Glutamatergic neuron (in vitro differentiated cells): ENCODE results near the gene ARFIP1. TPM values are rescaled to one million over a fixed set of nuclear protein-coding genes. Genes with fewer than 3 reads are reported as not detected.

Source experiments
- DNase-seq: peaks from one replicate; pipeline ENCODE4 v3.0.0; 2022
- H3K27ac Mint-ChIP-seq: one replicate; pipeline ENCODE4 v1.8.0; 2020; ENCODE audit warnings: mild to moderate bottlenecking, mixed read lengths, inconsistent platforms; ENCODE audit not compliant: unreplicated experiment
- H3K27me3 Mint-ChIP-seq: one replicate; pipeline ENCODE4 v1.8.0; 2020; ENCODE audit warnings: mild to moderate bottlenecking, moderate library complexity, mixed read lengths, inconsistent platforms; ENCODE audit not compliant: unreplicated experiment
- H3K36me3 Mint-ChIP-seq: one replicate; pipeline ENCODE4 v1.8.0; 2020; ENCODE audit warnings: mild to moderate bottlenecking, mixed read lengths, inconsistent platforms; ENCODE audit not compliant: unreplicated experiment
- H3K4me1 Mint-ChIP-seq: one replicate; pipeline ENCODE4 v1.8.0; 2020; ENCODE audit warnings: mild to moderate bottlenecking, low read depth, mixed read lengths, inconsistent platforms; ENCODE audit not compliant: unreplicated experiment
- H3K4me3 Mint-ChIP-seq: one replicate; pipeline ENCODE4 v1.8.0; 2020; ENCODE audit warnings: mild to moderate bottlenecking, mixed read lengths, inconsistent platforms; ENCODE audit not compliant: unreplicated experiment
- H3K9me3 Mint-ChIP-seq: one replicate; pipeline ENCODE4 v1.8.0; 2020; ENCODE audit warnings: mild to moderate bottlenecking, moderate library complexity, mixed read lengths, inconsistent platforms; ENCODE audit not compliant: unreplicated experiment
- CTCF ChIP-seq: fragments of 200-600 bp; sonication (generic); IDR thresholded peaks from one replicate; pipeline ENCODE4 v1.5.0; 2021; ENCODE audit not compliant: partially characterized antibody, unreplicated experiment
- total RNA-seq: library from RNA; stranded (reverse); fragmentation: NEBNext Ultra II Directional; extraction: Animal tissue kit (Norgen Biotek cat#: 25700); gene quantifications from one replicate; pipeline ENCODE4 v1.2.1, GENCODE V29; 2021; ENCODE audit not compliant: unreplicated experiment

Gene ARFIP1
- total RNA-seq, 1 donor from 2014 or later, result 22.2 TPM

DNA sequence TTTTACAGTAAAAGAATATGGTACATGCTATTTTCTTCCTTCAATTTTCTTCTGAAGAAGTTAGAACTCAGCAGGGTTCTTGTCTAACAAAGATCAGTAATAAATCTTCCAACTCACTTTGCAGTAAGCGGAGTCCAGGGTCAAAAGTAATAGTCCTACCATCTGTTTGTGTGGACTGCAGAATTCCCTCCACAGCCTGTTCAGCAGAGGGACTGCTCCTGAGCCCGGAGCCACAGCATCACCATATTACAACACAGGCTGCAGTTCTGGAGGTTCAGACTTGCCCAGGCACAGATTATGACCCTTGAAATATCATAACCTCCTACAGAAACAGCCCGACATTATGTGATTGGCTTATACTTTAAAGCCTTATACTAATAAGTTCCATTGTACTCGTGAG lies 166.7 kb downstream of the ARFIP1 start:
- peaks cover 8% of the 10 kb centered on the region for H3K9me3 Mint-ChIP-seq
- H3K36me3 Mint-ChIP-seq, result peaks cover 9% of the 10 kb centered on the region
- no peak for DNase-seq
- peak overlapping the region; percentile 82 for H3K27ac Mint-ChIP-seq
- H3K27me3 Mint-ChIP-seq, result peaks cover 4% of the 10 kb centered on the region
- peaks cover 67% of the 10 kb centered on the region for H3K4me1 Mint-ChIP-seq
- H3K4me3 Mint-ChIP-seq, result peak overlapping the region; percentile 41
- TF ChIP-seq CTCF, result no peak

GRCh38 chr4:152947311-152947710 lies 167.6 kb downstream of the ARFIP1 start:
- H3K27me3 Mint-ChIP-seq, result peaks cover 4% of the 10 kb centered on the region
- peak overlapping the region; percentile 75 for H3K4me3 Mint-ChIP-seq
- H3K27ac Mint-ChIP-seq, result peak overlapping the region; percentile 93
- peaks cover 5% of the 10 kb centered on the region for H3K9me3 Mint-ChIP-seq
- H3K36me3 Mint-ChIP-seq, result peaks cover 9% of the 10 kb centered on the region
- peaks cover 64% of the 10 kb centered on the region for H3K4me1 Mint-ChIP-seq
- DNase-seq, result peak; percentile 56
- no peak for TF ChIP-seq CTCF

DNA sequence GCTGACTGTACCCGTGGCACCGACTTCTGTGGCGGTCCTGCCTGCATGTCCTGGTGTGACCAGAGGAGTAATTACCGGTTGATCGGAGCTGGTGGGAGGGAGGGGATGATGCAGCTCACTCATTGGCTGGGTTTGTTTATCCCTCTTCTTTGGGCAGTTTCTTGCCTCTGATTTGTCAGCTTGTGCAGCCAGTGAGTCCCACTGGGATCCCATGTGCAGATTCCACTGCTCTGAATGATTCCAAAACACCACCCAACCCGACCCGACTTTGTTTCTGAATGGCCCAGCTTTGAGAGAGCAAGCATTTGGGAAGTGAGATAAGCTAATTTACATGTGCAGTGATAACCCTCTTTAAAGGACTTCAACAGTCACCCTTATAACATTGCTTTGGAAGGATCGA lies 170.2 kb downstream of the ARFIP1 start:
- Mint-ChIP-seq H3K27me3 (peaks cover 4% of the 10 kb centered on the region), H3K27ac (peak overlapping the region; percentile 72), H3K36me3 (peaks cover 9% of the 10 kb centered on the region), H3K9me3 (peaks cover 2% of the 10 kb centered on the region), H3K4me1 (peaks cover 49% of the 10 kb centered on the region), H3K4me3 (peak overlapping the region; percentile 70)
- DNase-seq, result no peak
- TF ChIP-seq CTCF, result no peak

DNA sequence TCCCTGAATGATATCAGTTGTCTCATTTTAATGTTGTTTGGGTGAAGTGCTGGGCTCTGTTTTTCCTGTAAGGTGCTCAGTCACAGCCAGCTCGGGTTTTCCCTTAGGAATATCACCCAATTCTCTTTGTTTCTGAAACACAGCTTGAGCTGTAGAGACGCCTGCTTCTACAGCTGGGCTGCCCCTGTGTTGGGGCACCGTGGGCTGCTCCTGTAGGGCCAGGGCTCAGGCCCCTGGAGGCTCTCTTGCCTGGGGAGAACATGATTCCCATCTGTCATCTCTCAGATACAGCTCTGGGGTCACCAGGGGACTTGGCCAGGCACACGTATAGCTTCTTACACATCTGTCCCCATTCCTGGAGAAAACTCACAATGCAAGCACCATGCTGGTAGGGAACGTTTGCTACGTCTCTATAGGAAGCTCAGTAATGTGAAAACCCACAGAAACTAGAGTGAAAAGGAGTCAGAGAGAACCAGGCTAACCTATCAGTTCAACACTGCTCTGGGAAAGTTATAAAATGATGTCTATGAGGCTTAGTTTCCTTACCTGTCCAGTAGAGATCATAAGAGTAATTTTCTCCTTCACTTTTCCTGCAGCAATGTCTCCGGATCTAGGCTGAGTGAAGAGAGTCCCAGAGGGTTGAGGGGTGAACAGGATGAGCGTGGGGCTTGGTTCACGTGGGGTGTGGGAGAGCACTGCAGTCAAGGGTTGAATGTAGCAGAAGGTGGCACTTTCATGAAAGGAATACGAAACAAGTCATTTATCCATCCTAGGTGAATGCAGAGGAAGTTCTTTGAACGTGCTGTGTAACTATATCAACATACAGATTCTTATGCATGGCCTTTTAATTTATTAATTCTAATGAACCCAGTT lies 170.9 kb downstream of the ARFIP1 start:
- H3K4me3 Mint-ChIP-seq, result peak overlapping the region; percentile 71
- peaks cover 2% of the 10 kb centered on the region for H3K9me3 Mint-ChIP-seq
- TF ChIP-seq CTCF, result no peak
- H3K27me3 Mint-ChIP-seq, result peaks cover 4% of the 10 kb centered on the region
- H3K27ac Mint-ChIP-seq, result peak overlapping the region; percentile 74
- H3K4me1 Mint-ChIP-seq, result peaks cover 45% of the 10 kb centered on the region
- no peak for DNase-seq
- H3K36me3 Mint-ChIP-seq, result peaks cover 9% of the 10 kb centered on the region

- TF ChIP-seq CTCF, result no peak
- peaks cover 9% of the 10 kb centered on the region for H3K36me3 Mint-ChIP-seq
- H3K9me3 Mint-ChIP-seq, result peaks cover 2% of the 10 kb centered on the region
- DNase-seq, result no peak
- peaks cover 46% of the 10 kb centered on the region for H3K4me1 Mint-ChIP-seq
- peaks cover 4% of the 10 kb centered on the region for H3K27me3 Mint-ChIP-seq
- peak overlapping the region; percentile 71 for H3K4me3 Mint-ChIP-seq
- peak overlapping the region; percentile 13 for H3K27ac Mint-ChIP-seq
Observed at GRCh38 chr4:152951348-152951747, 171.6 kb downstream of the ARFIP1 start.
